Type B pancreatic cell (in vitro differentiated cells): ENCODE data around the gene MAGEF1. TPM values are rescaled to one million over a fixed set of nuclear protein-coding genes. Genes with fewer than 3 reads are reported as not detected.

Source experiments
- DNase-seq: peaks from one replicate; pipeline ENCODE4 v3.0.0; 2021; ENCODE audit warnings: mixed read lengths; ENCODE audit not compliant: unreplicated experiment; ENCODE audit errors: extremely low spot score
- H3K27ac Mint-ChIP-seq: 2 replicates; pipeline ENCODE4 v1.8.0; 2021; ENCODE audit warnings: mild to moderate bottlenecking, mixed read lengths
- H3K27me3 Mint-ChIP-seq: 2 replicates; pipeline ENCODE4 v1.8.0; 2021; ENCODE audit warnings: mixed read lengths
- H3K36me3 Mint-ChIP-seq: 2 replicates; pipeline ENCODE4 v1.8.0; 2021; ENCODE audit warnings: mixed read lengths
- H3K4me1 Mint-ChIP-seq: one replicate; pipeline ENCODE4 v1.8.0; 2021; ENCODE audit warnings: mixed read lengths; ENCODE audit not compliant: unreplicated experiment
- H3K4me3 Mint-ChIP-seq: 2 replicates; pipeline ENCODE4 v1.8.0; 2021; ENCODE audit warnings: mild to moderate bottlenecking, mixed read lengths
- H3K9me3 Mint-ChIP-seq: 2 replicates; pipeline ENCODE4 v1.8.0; 2021; ENCODE audit warnings: mixed read lengths
- total RNA-seq: library from RNA; stranded (reverse); gene quantifications from 2 replicates; pipeline ENCODE4 v1.2.1, GENCODE V29; 2021; ENCODE audit warnings: low replicate concordance
- TF ChIP-seq, protein P1 (sequence below): fragments of 200-600 bp; sonication (generic); conservative IDR thresholded peaks from 2 replicates; pipeline ENCODE4 v1.5.0; 2021; ENCODE audit warnings: antibody characterized with exemption, mild to moderate bottlenecking

Gene MAGEF1
- total RNA-seq, 1 donor from 2014 or later, result 69.2 TPM

DNA sequence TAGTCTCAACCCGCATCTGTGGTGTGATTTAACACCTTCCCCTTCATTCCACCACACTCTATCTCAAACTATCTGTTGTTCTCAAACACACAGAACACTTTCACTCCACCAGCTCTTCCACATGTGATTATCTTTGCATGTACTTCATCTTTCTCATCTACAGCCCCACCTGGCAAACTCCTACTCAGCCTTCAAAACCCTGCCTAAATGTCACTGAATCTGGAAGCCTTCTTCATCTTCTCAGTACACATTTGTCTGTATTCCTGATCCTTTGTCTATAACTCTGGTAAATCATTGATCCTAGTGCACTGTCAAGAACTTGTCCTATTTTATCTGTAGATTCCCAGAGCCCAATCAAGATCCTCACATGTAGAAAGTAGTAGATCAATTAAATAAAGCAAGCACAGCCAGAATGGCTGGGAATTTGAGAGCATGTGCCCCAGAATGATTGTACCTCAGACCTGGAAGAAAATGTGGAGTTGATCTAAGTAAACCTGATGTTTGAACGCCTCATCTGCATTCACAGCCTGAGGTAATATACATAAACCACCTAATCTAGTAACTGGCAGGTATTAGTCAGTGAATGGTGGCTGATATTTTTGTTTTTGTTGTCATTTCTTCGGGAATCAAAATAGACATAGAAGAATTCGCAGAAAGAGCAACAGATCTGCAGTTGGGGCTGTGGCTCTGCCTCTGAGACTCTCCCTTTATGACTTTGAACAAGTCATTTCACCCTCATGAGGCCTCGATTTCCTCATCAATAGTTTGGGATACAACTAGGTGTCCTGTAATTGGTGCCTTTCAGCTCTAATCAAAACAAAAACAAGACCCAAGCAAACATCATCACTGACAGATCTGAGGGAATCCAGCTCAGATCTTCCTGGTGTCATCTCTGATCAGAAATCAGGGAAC is 28.0 kb upstream of the MAGEF1 start:
- no peaks in the 10 kb centered on the region for H3K9me3 Mint-ChIP-seq
- no peaks in the 10 kb centered on the region for H3K36me3 Mint-ChIP-seq
- no peak overlapping the region for H3K4me3 Mint-ChIP-seq
- TF ChIP-seq, protein P1, sequence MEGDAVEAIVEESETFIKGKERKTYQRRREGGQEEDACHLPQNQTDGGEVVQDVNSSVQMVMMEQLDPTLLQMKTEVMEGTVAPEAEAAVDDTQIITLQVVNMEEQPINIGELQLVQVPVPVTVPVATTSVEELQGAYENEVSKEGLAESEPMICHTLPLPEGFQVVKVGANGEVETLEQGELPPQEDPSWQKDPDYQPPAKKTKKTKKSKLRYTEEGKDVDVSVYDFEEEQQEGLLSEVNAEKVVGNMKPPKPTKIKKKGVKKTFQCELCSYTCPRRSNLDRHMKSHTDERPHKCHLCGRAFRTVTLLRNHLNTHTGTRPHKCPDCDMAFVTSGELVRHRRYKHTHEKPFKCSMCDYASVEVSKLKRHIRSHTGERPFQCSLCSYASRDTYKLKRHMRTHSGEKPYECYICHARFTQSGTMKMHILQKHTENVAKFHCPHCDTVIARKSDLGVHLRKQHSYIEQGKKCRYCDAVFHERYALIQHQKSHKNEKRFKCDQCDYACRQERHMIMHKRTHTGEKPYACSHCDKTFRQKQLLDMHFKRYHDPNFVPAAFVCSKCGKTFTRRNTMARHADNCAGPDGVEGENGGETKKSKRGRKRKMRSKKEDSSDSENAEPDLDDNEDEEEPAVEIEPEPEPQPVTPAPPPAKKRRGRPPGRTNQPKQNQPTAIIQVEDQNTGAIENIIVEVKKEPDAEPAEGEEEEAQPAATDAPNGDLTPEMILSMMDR, result no peak
- no peak for DNase-seq
- H3K4me1 Mint-ChIP-seq, result peaks cover 43% of the 10 kb centered on the region
- H3K27me3 Mint-ChIP-seq, result no peaks in the 10 kb centered on the region
- H3K27ac Mint-ChIP-seq, result no peak overlapping the region

DNA sequence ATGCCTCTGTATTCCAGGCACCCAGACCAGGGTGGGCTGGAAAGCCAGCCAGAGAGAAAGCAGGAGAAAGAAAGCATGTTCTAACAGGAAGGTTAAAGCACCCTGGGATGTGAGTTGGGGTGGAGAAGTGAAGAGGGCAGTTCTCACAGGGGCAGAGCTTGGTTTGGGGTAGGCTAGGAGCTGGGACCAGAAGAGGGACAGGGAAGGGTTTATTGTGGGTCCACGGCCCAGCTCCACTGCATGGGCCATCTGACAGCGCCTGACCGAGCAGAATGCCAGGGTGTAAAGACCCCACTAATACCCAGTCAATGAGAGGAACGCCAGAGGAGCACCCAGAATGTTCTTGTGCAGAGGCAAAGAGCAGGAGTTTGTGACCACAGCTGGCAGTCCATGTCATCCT is 27.1 kb upstream of the MAGEF1 start:
- Mint-ChIP-seq H3K36me3 (no peaks in the 10 kb centered on the region), H3K9me3 (no peaks in the 10 kb centered on the region), H3K4me1 (peaks cover 45% of the 10 kb centered on the region), H3K27ac (peak overlapping the region; percentile 82), H3K27me3 (no peaks in the 10 kb centered on the region), H3K4me3 (no peak overlapping the region)
- no peak for DNase-seq
- TF ChIP-seq, protein P1, result no peak

DNA sequence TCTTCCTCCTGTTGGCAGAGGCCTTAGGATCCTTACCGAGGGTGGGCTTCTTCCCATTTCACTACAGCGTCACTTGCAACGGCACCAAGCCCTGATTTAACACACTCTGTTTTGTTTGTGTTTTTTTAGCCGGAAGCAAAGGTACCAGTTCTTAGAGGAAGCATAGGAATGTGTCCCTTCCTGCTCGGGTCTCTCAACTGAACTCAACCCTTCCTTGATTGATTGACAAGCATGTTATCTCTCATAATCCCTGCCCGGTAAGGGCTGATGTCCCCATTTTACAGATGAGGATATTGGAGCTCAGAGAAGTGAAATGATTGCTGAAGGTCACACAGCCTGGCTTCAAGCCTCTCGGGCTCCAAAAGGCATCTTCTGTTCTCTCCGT is 26.6 kb upstream of the MAGEF1 start:
- Mint-ChIP-seq H3K4me3 (peak overlapping the region; percentile 55), H3K4me1 (peaks cover 49% of the 10 kb centered on the region), H3K9me3 (no peaks in the 10 kb centered on the region), H3K27me3 (no peaks in the 10 kb centered on the region), H3K27ac (peak overlapping the region; percentile 82), H3K36me3 (no peaks in the 10 kb centered on the region)
- no peak for DNase-seq
- TF ChIP-seq, protein P1, result no peak

DNA sequence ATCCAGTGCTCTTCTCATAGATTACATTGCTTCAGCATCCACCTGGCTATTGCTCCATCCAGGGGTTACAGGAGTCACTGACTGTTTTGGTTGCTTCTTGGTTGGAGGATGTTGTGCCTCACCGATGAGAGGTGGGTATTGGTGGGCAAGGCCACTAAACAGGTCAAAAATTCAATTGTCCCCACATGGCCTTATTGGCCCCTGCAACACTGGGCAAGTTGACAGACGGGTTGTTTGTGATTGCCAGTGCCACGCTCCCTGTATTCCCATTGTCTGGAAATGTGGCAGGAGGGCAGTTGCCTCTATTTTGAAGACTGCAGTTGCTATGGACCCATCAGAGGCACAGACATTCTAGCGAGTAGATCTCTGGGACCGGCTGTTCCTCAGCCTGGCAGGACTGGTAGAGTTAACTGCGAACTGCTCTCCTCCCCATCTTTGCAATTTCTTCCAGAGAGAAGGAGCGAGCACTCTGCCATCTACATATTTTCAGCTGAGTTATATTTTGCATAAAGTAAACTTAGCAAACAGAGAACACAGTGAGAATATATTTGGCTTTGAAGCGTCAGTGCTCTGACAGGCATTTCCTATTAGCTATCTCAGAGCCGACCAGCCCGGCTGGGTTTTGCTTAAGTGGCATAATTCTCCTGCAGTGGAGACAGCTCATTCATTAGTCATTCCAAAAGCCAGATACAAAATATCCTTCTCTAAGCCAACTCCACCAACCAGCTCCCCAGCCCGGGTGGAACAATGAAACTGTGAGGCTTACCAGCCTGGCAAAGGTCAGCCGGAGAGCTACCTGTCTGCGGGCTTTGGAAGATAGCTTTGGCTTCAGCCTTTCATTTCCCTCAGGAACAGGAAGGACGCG is 26.0 kb upstream of the MAGEF1 start:
- Mint-ChIP-seq H3K4me1 (peaks cover 51% of the 10 kb centered on the region), H3K4me3 (peak overlapping the region; percentile 55), H3K9me3 (no peaks in the 10 kb centered on the region), H3K27me3 (no peaks in the 10 kb centered on the region), H3K27ac (peak overlapping the region; percentile 82), H3K36me3 (no peaks in the 10 kb centered on the region)
- TF ChIP-seq, protein P1, result no peak
- DNase-seq, result no peak

DNA sequence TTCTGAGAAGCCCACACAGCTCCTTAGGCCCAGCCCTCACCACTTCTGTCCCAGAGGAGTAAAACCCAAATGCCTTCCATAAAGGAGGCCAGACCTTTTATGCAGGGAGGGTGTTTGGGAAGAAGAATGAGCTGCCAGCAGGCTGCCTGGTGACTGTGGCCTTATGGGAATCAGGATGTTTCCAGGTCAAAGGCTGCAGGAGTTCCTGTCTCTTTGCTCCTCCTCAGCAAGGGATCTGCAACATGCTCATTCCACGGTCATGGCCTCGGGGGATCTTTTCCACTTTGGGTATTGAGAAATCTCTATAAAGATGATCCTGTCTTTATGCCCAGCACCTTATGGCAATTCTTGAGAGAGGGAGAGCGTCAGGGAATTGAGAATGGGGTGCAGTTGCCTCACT is 25.2 kb upstream of the MAGEF1 start:
- H3K27ac Mint-ChIP-seq, result no peak overlapping the region
- H3K4me1 Mint-ChIP-seq, result peaks cover 52% of the 10 kb centered on the region
- H3K36me3 Mint-ChIP-seq, result no peaks in the 10 kb centered on the region
- no peaks in the 10 kb centered on the region for H3K27me3 Mint-ChIP-seq
- no peaks in the 10 kb centered on the region for H3K9me3 Mint-ChIP-seq
- TF ChIP-seq, protein P1, result no peak
- no peak overlapping the region for H3K4me3 Mint-ChIP-seq
- no peak for DNase-seq
